Measurements from ENCODE around the gene CHRDL2.
"Not testable (repeated sequence)": the region's sequence is repeated elsewhere in the genome, so short reads cannot be mapped to it uniquely, and the experiment has no call there.

The CHRDL2 gene, protein sequence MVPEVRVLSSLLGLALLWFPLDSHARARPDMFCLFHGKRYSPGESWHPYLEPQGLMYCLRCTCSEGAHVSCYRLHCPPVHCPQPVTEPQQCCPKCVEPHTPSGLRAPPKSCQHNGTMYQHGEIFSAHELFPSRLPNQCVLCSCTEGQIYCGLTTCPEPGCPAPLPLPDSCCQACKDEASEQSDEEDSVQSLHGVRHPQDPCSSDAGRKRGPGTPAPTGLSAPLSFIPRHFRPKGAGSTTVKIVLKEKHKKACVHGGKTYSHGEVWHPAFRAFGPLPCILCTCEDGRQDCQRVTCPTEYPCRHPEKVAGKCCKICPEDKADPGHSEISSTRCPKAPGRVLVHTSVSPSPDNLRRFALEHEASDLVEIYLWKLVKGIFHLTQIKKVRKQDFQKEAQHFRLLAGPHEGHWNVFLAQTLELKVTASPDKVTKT

GRCh38 chr11:74731301-74732094 is at the start of gene CHRDL2:
CHRDL2 (minus strand) TSS chr11:74731426; CDS start chr11:74730888, 538 bp downstream.
- DNase-seq (ENCODE audit: low spot score), result no peak

DNA sequence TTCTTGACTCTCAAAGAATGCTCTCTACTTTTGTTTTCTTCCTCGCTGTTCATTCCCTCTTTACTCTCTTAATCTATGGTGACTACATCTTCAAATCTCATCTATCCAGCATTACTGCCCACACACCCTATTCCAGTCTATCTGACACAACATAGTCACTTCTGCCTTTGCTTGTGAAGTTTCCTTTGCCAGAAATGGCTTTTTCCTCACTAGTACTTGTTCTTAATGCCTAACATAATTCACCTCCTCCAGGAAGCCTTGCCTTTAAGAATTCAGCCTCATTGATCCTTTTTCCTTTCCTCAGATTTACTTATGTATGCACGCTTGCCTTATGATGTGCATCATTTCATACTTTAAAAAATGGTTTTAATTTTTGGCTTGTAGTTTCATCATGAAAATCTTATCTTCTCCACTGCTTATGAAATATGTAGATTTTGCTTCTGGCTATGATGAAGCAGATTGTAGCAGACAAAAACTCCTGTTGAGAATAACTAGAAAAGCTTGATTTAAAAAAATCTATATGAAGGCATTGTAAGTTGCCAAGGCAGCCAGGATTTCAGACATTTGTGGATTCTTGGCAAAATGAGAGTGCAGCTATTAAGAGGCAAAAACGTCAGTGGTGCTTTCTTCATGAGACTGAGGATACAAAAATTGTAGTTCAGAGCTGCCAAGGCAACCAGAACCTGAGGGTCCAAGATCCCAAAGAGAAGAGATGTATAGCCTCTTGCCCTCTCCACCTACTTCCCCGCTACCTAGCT is 49.2 kb upstream of the CHRDL2 start:
- no peak for DNase-seq (ENCODE audit: low spot score)

GRCh38 chr11:74778581-74778980 is 47.4 kb upstream of the CHRDL2 start:
- DNase-seq (ENCODE audit: low spot score), result no peak

DNA sequence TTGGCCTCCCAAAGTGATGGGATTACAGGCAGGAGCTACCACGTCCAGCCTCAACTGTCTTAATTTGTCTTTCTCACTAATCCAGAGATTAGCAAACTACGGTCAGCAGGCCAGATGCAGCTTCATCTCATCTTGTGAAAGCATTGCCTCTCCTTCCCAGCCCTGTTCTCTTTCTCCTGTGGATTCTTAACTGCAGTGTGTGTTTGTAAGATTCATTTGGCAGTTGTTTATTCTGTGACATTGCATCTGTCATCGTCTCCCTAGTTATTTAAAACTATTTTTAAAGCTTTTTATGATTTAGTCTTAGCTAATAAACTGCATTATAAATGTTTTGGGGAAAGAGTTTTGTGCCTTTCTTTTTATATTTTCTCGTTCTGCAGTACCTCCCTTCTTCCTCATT is 46.7 kb upstream of the CHRDL2 start:
- DNase-seq (ENCODE audit: low spot score), result no peak

DNA sequence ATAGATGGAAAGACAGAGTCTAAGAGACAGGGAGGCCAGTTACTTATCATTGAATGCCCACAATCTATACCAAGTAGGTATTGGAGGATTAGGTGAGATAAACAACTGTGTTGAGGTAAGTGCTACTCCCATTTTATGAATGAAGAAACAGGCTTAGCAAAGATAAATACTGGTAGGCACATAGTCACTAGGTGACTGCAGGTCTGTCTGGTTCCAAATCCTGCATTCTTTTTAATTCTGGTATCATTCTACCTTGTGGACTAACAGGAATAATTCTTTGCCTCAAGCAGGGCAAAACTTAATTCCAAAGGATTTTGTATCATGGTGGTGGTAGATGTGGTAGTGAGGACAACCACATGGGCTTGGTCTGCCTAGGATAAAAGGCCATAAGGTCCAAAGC is 45.8 kb upstream of the CHRDL2 start:
- DNase-seq (ENCODE audit: low spot score), result no peak

GRCh38 chr11:74776546-74776945 is 45.3 kb upstream of the CHRDL2 start:
- DNase-seq (ENCODE audit: low spot score), result no peak

- no peak for DNase-seq (ENCODE audit: low spot score)
These were observed 44.5 kb upstream of the CHRDL2 start for GRCh38 chr11:74775762-74776161.

DNA sequence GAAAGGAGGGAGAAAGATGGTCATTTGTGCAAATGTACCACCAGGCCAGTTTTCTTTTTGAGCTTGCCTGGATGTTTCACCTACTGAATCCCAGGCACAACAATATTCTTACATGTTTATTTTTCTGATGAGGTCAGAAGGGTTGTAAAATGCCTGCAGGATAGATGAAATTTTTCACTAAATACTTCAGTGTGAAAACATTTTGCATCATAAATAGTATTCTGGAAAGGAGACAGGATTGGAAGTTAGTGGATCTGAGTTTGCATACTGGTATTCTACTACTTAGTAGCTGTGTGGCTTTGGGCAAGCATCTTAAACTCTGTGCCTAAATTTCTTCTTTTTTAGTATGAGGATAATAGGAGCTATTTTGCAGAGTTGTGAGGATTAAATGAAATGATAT is 42.2 kb upstream of the CHRDL2 start:
- DNase-seq (ENCODE audit: low spot score), result no peak

DNA sequence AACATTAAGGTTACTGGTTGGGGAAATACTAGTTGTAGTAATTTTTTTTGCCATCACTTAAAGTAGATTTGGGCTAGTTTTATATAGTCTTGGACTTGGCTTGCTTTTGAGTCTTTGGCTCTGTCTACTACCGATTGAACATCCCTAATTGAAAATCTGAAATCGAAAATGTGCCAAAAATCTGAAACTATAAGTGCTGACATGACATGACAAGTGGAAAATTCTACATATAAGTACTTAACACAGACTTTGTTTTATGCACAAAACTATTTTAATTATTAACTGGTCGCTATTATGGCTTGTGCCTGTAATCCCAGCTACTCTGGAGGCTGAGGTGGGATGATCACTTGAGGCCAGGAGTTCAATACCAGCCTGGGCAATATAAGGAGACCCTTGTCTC is 39.9 kb upstream of the CHRDL2 start:
- DNase-seq (ENCODE audit: low spot score), result no peak

- no peak for DNase-seq (ENCODE audit: low spot score)
These were observed 39.2 kb upstream of the CHRDL2 start for GRCh38 chr11:74770456-74770855.

GRCh38 chr11:74769055-74769707 is 38.0 kb upstream of the CHRDL2 start:
- no peak for DNase-seq (ENCODE audit: low spot score)

GRCh38 chr11:74768172-74768651 is 37.0 kb upstream of the CHRDL2 start:
- not testable (repeated sequence) for DNase-seq (ENCODE audit: low spot score)

DNA sequence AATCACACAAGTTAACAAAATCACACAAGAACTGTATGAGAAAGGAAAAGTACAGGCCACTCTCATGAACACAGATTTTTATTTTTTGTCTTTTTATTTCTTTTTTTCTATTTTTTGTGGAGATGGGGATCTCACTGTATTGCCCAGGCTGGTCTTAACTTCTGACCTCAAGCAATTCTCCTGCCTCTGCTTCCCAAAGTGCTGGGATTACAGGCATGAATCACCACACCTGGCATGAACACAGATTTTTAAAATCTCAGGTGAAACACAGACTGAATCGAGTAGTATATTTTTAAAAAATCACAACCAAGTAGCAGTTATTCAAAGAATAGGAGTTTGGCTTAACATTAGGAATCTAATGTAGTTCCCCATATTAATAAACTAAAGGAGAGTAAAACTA is 35.7 kb upstream of the CHRDL2 start:
- no peak for DNase-seq (ENCODE audit: low spot score)

GRCh38 chr11:74756571-74756970 is 25.3 kb upstream of the CHRDL2 start:
- no peak for DNase-seq (ENCODE audit: low spot score)

DNA sequence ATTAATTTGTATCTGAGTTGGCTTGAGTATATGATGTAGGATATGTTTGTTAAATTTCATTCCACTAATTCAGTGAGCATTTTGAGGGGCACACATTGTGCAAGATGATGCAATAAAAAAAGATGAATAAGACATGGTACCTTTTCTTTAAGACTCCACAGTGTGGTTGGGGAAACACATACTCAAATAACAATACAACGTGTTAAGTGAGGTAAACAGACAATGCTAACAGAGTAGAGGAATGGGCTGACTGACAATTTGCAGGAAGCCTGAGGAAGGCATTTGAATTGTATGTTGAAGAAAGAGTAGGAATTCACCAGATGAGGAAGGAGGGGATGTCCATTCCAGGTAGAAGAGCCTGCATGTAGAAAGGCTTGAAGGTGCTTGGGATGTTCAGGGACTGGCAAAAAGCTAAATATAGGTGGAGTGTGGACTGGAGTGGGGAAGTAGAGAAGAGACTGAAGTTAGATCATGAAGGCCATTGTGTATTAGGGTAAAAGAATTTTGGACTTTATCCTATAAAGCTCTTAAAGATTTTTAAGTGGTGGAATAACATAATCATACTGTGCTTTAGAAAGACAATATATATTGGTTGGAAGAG is 24.3 kb upstream of the CHRDL2 start:
- DNase-seq (ENCODE audit: low spot score), result no peak

DNA sequence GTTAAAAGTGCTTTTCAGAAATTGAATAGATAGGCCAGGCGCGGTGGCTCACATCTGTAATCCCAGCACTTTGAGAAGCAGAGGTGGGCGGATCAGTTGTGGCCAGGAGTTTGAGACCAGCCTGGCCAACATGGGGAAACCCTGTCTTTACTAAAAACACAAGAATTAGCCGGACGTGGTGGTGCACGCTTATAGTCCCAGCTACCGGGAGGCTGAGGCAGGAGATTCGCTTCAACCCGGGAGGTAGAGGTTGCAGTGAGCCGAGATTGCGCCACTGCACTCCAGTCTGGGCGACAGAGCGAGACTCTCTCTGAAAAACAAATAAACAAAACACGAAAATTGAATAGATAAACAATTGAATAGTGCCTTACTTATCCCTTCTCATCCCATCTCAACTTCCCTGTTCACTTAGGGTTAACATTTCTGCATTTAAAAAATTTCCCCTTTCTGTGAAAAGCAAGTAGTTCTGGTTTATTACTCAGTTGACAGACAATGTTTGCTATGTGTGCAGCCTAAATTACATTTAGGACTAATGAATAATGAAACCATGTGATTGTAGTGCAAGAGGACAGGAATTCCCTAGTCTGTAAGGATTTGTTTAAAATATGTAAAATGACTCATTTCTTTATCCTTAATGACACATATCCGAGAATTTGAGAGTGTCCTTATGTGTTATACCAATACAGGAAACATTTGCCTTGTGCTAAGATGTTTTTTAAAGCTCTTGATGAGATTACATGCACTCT is 23.5 kb upstream of the CHRDL2 start:
- no peak for DNase-seq (ENCODE audit: low spot score)

DNA sequence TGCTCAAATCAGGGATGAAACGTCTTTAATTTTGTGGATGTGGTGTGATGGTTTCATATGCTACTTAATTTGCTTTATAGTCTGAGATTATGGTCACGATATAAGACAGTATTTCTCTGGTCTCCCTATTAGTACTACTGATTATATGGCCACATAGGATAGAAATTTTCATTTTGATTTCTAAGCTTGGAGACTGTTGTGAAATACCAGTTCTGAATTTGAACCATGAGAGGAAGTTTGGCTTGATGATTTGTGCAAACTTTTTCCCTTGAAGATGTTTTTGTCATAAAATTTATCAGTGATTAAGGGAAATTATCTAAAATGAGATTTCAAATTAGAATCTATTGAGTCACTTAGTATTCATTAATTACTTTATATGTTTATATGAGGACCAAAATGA is 20.1 kb upstream of the CHRDL2 start:
- DNase-seq (ENCODE audit: low spot score), result no peak

DNA sequence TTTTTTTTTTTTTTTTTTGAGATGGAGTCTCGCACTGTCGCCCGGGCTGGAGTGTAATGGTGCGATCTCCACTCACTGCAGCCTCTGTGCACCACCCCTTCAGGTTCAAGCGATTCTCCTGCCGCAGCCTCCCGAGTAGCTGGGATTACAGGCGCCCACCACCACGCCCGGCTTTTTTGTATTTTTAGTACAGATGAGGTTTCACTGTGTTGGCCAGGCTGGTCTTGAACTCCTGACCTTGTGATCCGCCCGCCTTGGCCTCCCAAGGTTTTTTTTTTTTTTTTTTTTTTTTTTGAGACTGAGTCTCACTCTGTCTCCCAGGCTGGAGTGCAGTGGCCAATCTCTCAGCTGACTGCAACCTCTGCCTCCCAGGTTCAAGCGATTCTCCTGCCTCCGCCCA is 19.4 kb upstream of the CHRDL2 start:
- not testable (repeated sequence) for DNase-seq (ENCODE audit: low spot score)

- peak; percentile 9 for DNase-seq (ENCODE audit: low spot score)
These were observed 18.7 kb upstream of the CHRDL2 start for GRCh38 chr11:74749965-74750296.

DNA sequence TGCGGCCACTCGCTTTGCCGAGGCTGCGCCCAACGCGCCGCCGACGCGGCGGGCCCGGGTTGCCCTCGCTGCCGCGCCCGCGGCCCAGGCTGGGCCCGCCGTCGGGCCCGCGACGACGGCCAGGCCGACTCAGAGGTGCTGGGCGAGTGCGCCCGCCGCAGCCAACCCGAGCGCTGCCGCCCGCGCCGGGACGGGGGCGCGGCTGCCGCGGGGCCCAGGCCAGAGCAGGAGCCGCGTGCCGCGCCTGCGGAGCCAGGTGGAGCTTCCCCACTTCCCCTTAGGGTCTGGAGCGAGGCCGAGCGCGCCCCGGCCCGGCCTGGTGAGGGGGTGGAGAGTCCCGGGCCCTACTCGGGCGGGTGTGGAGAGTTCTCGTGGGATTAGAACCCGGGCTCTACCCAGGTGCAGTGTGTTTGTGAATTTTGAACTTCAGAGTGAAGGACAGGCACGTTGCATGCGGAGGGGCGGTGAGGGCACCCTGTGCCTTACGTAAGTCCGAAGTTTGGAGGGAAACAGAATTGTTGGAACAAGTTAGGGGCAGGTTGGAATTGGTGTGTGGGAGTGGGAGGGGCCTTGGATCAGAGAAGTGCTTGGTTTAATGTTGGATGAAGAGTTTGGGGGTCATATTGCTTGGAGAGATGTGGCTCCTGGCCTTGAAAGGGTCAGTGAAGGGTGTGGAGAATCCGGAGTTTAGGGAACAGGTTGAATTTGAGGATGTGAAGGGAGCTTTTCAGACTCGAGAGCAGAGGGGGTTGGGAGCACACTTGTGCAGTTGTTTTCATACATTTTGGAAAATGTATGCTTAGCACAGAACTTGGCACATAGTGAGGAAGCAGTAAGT is 18.1 kb upstream of the CHRDL2 start:
- DNase-seq (ENCODE audit: low spot score), result peak; percentile 47

All from hematopoietic multipotent progenitor cell treated with erythropoietin and hydrocortisone succinate and interleukin-3 and kit ligand, for 15 days (in vitro differentiated cells).